Islet precursor cell (in vitro differentiated cells): ENCODE results near the gene TMOD3.
A peak's percentile ranks its signal among the peaks of the same experiment; 100 is the strongest.
"Not testable (repeated sequence)": the region's sequence is repeated elsewhere in the genome, so short reads cannot be mapped to it uniquely, and the experiment has no call there.

Experiments used
- DNase-seq: peaks from one replicate; pipeline ENCODE4 v3.0.0-alpha.2; 2018

The TMOD3 gene

DNA sequence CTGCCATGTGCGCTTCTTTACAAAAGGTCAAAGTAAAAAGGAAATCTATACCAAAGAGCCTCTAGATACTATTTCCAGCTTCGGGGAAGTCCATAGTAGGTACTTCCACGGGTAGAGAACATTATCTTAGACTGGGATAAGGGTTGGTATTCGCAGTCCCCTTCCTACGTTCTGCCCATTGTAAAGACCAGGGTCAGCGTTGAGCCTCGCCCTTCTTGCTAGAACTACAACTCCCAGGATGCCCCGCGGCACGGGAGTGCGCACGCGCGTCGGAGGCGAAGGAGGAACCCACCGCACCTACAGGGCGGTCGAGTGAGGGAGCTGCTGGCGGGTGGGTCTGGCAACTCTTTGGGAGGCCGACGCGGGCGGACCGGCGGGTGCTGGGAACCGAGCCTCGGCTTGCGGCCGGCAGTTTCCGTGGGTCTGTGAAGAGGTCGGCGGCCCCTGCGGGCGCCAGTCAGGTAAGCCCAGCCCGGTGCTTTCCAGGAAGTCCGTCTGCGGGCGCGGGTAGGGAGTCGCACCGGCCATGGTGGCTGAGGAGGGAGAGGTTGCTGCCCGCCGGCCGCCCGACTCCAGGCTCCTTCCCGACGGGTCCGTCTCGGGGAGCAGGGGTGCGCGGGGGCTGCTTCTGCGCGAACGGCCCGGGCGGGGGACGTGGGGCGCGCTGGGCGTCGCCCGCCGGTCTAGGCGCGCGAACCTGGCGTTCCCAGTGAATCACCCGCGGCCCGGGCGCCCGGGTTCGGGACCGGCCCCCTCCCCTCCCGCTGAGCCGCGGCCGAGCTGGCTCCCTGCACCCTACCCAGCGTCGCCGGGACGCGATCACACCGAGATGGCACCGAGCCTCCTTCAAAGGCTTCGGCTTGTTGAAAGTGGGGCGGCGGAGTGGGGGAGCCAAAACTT, at the start of gene TMOD3:
TMOD3 (plus strand) TSS at position 278 of the 900 bp plus-strand sequence. CDS start 33,232 bp downstream, outside the sequence.
- peak; percentile 98 for DNase-seq

DNA sequence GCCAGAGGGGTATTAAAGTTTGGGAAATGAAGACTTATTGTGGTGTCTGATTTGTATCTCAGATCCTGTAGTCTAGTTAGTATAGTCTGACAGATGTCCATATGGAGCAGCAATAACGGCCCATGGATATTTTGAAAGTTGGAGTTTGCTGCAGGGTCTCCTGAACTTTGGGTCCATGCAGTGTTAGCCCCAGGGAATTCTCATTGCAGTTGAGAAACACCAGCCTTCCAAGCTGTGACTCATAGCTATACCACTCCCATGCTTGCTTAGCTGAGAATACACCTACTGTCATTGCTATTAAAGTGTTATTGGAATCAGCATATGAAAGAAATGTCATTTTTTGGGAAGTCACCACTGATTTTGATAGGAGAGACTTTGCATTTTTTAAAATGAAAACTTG, 48.8 kb upstream of the TMOD3 start:
- no peak for DNase-seq

DNA sequence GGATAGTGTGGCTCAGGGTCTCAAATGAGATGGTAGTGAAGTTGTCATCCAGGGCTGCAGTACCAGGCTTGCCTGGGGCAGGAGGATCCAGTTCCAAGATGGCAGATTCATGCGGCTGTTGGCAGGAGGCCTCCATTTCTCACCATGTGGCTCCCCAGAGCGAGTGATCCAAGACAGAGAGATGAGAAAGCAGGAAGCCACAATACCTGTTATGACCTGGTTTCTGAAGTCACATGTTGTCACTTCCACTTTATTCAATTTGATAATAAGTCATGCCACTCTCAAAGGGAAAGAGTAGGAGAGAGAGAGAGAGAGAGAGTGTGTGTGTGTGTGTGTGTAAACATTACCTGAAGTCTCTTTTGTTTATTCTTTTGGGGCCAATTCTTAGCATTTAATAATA, 47.9 kb upstream of the TMOD3 start:
- no peak for DNase-seq

DNA sequence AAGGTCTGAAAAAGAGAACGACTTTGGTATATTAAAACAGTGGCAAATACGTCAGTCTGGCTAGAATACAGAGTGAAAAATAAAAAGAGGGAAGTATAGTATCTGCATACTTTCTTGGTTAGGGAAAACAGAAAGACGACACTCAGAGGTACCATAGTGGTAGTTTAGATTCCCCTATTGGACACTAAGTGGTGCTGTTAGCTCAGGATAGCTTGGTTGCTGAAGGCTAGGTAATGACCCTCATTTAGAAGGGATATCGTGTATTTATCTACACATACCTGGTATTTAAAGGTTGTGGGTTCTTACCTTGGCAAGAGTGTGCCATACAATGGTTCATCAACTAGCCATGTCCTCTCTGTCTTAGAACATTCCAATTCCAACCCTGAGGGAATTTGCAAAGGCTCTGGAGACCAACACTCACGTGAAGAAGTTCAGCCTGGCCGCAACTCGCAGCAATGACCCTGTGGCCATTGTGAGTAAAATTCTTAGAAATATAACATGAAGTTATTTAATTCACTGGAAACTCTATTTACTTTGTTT, 47.0 kb upstream of the TMOD3 start:
- no peak for DNase-seq

DNA sequence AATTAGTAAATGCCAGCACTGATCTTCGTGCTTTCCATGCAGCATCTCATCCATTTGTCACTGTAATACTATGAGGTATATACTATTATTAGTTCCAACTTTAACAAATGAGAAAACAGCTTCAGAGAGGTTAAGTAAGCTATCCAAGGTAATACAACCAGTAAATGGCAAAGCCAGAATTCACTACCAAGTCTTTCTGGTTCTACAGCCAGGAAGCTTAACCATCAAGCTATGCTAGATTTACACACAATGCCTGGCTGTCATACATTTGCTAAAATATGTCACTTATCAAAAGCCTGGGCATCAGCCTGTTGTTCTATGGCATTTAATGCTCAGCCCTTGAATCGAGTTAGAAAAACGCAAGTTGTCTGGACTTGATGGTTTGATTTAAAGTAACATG, 45.5 kb upstream of the TMOD3 start:
- DNase-seq = no peak

DNA sequence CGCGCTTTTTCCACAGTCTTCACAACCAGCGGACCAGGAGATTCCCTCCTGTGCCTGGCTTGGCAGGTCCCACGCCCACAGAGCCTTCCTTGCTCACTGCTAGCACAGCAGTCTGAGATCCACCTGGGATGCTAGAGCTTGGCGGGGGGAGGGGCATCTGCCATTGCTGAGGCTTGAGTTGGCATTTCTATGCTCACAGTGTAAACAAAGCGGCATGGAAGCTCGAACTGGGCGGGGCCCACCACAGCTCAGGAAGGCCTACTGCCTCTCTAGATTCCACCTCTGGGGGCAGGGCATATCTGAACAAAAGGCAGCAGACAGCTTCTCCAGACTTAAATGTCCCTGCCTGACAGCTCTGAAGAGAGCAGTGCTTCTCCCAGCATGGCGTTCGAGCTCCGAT, 42.3 kb upstream of the TMOD3 start:
- DNase-seq = peak; percentile 75

DNA sequence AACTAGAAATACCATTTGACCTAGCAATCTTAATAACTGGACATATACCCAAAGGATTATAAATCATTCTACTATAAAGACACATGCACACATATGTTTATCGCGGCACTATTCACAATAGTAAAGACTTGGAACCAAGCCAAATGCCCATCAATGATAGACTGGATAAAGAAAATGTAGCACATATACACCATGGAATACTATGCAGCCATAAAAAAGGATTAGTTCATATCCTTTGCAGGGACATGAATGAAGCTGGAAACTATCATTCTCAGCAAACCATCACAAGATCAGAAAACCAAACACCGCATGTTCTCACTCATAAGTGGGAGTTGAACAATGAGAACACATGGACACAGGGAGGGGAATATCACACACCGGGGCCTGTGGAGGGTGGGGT, 37.0 kb upstream of the TMOD3 start:
- DNase-seq = not testable (repeated sequence)

DNA sequence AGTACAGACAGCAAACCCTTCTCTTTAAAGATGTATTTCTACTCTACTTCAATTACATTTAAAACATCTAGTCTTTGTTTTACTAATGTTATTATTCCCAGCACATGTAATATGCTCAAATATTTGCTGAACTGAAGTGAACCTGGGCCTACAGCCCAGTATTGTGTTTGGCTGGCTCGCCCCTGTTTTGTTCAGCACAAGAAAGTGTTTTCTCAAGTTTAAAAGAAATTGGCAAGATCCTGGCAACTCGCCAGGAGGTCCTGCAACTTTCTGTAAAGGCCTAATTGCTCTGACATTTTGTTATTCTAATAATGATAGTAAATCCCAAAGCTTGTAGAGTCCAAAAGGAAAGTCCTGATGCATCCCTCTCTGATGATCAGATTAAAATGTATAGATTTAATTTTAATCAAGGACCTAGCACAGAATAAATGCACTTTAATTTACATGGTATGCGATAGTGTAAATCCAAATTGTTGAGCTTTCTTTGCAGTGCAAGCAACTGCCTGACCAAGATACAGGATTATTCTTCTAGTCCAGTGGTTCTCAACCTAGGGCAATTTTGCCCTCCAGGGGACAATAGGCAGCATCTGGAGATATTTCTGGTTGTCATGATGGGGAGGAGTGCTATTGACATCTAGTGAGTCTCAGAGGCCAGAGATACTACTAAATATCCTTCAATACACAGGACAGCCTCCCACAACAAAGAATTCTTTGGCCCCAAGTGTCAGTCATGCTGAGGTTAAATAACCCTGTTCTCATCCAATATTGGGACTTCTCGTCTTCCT, 35.7 kb upstream of the TMOD3 start:
- no peak for DNase-seq

DNA sequence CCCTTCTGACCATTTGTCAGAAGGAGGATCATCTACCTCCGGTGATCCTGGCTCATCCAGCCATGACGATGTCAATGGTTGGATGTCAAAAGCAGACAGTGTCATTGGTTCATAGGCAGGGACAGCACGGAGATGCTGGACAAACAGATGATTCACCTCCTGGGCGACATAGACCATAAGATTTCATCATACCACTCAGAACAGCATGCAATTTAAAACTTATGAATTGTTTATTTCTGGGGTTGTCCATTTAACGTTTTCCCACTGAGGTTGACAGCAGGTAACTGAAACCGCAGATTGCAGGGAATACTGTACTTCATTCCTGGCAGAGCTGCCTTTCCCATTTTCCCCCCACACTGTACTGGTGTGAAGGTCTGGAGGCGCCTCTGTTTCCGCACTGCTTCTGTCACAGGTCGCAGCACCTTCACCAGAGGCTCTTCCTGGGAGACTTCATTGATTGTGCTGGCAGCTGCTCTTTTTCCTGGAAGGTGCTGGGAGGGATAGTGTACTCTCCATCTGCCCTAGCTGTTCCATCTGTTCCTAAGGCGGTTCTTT, 32.5 kb upstream of the TMOD3 start:
- DNase-seq = no peak

DNA sequence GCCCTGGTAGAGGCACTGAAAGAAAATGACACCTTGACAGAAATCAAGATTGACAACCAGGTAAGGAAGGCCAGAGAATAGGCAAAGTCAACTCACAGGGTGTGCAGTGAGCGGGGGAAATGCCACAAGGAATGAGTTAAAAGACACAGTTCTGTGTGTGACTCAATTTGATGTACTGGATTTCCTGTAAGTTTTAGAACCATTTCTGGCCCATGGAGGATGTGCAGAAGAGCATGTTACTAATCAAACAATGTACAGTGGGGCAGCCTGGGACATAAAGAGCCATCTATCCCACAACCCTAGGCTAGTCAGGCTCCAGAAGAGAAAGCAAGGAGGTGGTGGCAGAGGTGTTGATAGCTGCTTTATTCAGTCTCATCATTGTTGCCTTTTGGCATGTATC, 31.2 kb upstream of the TMOD3 start:
- no peak for DNase-seq

DNA sequence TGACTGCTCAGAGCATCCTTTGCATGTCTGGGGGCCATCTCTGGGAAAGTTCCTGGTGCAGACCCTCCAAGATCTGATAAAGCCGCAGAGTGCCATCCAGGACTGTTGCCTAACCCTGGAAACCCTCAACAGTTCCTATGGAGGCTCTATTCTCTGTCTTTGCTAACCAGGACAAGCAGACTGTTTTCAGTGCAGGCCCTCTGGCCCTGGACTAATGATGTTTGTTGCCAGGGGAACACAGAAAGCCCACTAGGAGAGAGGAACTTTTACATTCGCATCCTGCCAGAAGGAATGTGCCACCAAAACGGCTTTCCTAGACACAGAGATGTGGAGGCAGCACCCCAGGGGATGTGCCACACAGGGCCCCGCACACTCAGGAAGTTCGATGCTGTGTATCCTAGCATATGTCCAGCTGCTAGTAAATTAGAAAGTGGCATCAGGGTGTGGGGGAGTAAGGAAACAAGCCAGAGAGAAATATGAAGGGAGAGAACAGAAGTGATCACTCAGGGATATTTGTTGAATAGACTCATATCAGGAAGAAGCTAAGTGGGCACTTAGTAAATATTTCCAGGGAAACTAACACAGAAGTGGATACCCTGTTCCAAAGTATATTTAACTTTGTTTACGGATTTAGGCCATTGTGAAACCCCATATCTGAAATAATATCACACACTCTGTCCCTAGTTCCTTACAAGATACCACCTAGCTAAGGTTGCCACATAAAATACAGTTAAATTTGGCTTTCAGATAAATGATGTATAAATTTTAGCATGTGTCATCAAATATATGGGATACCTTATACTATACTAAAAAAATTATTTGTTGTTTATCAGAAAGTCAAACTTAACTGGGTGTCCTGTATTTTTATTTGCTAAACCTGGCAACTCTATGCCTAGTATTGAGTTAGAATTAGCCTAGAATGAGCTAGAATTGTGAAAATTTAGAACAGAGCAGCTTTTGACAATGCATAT, 29.9 kb upstream of the TMOD3 start:
- DNase-seq = no peak

DNA sequence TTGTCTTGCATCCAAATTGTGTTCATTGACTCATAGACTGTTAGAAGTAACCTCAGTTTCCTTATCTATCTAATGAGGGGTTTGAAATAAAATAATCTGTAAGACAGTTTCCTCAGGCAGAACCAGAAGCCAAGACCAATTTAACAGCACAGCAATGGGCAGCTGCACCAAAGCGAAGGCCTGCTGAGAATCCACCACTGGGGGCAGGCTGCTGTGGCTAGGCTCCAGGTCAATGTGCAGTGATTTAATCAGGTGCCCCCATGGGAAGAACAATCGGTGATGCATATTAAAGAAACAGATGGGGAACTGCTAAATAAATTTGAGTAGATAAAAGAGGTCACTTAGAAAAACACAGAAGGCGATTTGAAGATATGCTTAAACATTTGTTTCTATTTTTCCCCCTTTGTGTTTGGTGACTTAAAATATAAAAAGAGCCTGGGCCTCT, 28.0 kb upstream of the TMOD3 start:
- DNase-seq = peak; percentile 73

DNA sequence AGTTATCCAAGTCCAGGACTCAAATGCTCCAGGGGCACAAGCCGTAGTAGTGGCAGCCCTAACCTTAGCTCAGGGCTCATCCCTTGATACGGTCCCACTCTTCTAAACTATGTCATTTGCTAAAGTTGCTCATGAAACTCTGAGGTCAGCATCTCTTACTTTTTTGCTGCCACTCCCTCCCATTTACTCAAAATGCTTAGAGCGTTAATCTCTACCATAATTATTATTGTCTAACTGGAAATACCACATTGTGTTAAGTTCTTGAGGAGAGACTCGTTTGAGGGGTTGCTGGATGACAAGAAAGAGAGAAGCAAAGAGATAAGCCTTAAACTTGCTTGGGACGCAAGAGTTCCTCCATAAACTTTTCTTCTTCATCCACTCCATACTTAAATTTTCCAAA, 26.9 kb upstream of the TMOD3 start:
- no peak for DNase-seq

DNA sequence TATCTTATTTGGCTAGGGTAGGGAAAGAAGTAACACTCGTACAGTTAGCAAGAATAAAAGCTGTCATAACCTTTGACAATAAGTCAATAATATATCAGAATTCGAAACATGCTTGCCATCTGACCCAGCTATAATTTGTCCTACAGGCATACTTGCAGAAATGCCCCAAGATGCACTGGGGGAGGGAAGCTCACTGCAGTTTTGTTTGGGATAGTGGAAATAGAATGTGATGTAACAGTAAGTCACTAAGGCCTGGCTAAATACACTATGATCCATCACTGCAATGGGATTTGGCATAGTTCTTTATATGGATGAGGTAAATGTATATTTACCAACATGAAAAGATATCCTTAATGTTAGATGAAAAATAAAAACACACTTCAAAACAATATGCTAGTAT, 25.5 kb upstream of the TMOD3 start:
- no peak for DNase-seq

DNA sequence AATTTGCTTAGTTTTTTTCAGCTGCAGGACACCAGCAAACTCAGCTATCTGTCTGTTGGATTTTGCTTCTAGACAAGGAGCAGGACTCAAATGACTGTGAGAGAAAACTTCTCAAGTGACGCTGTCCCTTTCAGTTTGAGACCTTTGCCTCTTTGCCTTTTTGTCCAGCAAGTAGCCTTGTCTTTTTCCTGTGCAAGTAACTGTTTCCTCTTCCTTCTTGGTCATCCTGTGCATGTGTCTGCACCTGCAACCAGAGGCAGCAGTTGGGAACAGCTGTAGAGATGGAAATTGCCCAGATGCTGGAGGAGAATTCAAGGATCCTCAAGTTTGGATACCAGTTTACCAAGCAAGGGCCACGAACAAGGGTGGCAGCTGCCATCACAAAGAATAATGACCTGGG, 23.3 kb upstream of the TMOD3 start:
- DNase-seq = no peak

DNA sequence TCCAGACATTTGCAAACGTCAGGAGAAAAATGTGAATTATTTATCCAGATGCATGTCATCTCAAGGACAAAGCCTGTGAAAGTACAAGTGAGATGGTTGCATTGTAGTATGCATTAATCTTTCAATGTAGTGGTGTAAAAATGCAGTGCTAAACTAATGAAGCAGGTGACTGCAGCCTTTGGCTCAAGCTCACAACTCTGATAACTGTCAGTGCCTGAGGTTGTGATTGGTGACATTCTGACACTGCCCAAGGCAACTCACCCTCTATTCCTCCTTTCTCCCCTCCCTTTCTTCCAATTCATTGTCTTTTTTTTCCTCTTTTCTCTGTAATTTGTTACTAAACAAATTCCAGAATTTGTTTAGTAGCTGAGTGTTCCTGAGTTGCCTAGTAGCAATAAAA, 20.0 kb upstream of the TMOD3 start:
- DNase-seq = no peak

DNA sequence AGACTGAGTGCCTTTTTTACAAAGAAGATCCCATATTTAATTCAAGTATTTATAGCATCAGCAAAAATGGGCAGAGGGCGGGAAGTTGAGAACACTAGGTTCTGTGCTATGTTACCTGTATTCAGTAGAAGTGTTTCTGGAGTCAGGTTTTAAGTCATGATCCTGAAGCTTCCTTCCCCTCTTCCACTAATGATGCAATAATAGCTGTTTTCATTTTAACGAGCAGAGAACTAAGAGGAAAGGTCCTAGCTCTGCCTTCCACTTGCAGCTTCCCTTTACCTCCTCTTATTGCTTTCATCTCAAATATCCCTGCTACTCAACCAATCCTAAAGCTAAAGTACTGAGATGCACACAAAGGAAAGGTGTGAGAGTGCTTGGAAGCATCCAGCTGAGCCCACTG, 16.9 kb upstream of the TMOD3 start:
- no peak for DNase-seq

DNA sequence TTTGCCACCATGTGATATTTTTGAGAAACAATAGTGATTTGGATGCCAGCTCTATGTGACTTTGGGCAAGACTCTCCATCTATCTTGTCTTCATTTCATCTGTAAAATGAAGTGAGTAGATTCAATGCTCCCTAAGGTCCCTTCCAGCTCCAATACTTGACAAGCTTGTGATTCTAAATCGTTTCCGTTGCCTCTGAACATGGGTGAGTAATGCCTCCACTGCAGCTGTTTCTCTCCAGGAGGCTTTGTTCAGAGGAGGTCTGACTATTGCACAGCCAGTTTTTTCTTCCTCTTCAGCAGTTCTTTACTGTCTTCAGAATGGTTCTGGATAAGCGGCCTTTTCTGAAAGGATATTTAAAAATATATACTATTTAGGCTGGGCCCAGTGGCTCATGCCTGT, 14.8 kb upstream of the TMOD3 start:
- no peak for DNase-seq

DNA sequence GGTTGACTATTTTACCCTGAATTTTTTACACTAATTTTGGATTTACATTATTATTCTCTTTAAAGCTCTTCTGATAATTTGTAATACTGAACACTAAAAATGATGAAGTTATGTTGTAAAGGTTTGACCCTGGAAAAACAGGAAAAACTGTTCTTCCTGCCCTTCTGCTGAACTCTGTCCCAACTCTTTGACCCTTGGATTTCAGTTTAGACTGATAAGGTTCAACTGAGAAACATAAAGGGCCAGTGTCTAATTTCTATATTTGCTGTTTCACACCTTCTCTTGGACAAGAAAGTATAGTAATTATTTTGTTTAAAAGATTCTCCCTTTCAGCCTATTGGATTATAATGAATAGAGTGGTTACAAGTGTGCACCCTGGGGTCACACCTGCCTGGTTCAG, 12.8 kb upstream of the TMOD3 start:
- no peak for DNase-seq

DNA sequence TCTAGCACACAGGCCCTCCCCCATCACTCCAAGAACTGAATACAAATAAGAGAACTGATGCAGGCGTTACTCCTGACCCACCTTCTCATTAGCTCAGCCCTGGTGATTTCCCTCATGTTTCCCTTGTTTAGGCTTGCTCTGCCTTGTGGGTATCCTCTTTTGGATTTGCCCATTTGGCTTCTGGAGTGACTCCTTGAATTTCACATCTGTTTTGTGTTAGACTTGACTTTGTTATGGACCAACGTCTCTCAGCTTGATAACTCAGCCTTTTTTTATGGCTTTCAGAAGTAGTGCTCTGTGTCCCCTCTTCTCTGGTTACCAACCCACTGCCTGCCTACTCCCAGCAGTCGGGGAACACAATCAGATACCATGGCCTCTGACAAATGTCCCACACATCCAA, 11.3 kb upstream of the TMOD3 start:
- no peak for DNase-seq

DNA sequence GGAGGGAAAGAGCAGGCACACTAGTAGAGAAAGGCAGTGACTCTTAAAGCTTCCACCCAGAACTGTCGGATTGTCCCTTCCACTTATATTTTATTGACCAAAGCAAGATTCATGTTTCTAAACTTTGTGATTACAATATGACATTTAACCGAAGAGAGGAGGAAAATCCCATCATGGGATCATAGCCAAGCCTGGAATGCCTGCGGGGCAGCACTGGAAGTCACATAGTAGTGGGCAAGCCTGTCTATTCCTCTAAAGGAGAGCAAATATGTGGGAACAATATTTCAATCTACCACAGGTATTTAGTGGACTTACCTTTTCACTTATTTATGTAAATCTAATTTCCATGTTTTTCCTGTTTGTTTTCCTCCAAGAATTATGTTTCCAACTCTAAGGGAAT, 3.8 kb upstream of the TMOD3 start:
- no peak for DNase-seq
